Measurements from ENCODE around the gene PSAT1.

DNA sequence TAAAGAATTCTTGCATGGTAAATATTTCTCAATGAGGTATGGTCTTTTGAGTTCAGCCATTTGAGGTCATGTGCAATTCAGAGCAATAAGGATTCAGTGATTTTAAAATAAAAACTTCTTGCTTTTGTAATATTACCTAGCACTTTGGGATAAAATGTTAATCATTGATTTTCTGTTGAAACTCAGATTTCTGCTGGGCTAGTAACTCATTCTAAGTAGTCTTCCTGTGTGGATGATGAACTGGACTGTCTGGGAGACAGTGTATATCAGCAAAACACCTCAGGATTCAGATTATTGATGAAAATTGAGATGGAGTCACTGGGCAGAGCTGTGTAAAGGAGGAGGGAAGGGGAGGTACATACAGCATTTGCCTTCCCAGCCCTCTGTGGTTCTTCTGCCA lies 10.8 kb upstream of the PSAT1 start:
- TF ChIP-seq, protein P1, sequence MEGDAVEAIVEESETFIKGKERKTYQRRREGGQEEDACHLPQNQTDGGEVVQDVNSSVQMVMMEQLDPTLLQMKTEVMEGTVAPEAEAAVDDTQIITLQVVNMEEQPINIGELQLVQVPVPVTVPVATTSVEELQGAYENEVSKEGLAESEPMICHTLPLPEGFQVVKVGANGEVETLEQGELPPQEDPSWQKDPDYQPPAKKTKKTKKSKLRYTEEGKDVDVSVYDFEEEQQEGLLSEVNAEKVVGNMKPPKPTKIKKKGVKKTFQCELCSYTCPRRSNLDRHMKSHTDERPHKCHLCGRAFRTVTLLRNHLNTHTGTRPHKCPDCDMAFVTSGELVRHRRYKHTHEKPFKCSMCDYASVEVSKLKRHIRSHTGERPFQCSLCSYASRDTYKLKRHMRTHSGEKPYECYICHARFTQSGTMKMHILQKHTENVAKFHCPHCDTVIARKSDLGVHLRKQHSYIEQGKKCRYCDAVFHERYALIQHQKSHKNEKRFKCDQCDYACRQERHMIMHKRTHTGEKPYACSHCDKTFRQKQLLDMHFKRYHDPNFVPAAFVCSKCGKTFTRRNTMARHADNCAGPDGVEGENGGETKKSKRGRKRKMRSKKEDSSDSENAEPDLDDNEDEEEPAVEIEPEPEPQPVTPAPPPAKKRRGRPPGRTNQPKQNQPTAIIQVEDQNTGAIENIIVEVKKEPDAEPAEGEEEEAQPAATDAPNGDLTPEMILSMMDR (IDR thresholded peaks at IDR 0.05; ENCODE audit: low read depth, low read length) = no peak
- TF ChIP-seq EZH2phosphoT487 (IDR thresholded peaks at IDR 0.05; ENCODE audit: low read depth) = no peak
